H1 (cell line): ENCODE results near the gene PIK3CG. TPM values are rescaled to one million over a fixed set of nuclear protein-coding genes. Genes with fewer than 3 reads are reported as not detected.
"Not testable (repeated sequence)": the region's sequence is repeated elsewhere in the genome, so short reads cannot be mapped to it uniquely, and the experiment has no call there.

Experiments used
- CTCF ChIA-PET: fragments of 300-600 bp; sonication (Branson Sonifier 250); formaldehyde crosslinking; loops from one replicate; lab custom pipeline; 2021; ENCODE audit not compliant: partially characterized antibody; lab: Charles Lee
- POLR2A ChIA-PET: fragments of 300-600 bp; sonication (Branson Sonifier 250); formaldehyde crosslinking; loops from one replicate; lab custom pipeline; 2021; ENCODE audit warnings: inconsistent platforms; ENCODE audit not compliant: partially characterized antibody; lab: Charles Lee
- DNase-seq, 2 experiments: peaks; one replicate each; pipeline versions ENCODE4 v3.0.0 to v3.0.0-alpha.2; 2010 to 2022; ENCODE audit warnings: low spot score in 2 of 2, low read depth in 1 of 2, mixed read lengths in 1 of 2
- FAIRE-seq: peaks from 2 replicates; lab custom pipeline; 2011; peaks lifted over from hg19 to GRCh38; lab: Jason Lieb, UNC
- H2AFZ ChIP-seq: 2 replicates; pipeline ENCODE4 v1.8.1; 2012; ENCODE audit warnings: low read length, inconsistent platforms
- H2AK5ac ChIP-seq: 2 replicates; pipeline ENCODE4 v1.6.1; 2013; ENCODE audit warnings: low read depth, low read length
- H2BK120ac ChIP-seq: replicated peaks from 2 replicates; pipeline ENCODE3; 2013; ENCODE audit warnings: low read depth, low read length, inconsistent platforms
- H2BK12ac ChIP-seq: 2 replicates; pipeline ENCODE4 v1.6.1; 2013; ENCODE audit warnings: low read depth, low read length
- H2BK15ac ChIP-seq: 2 replicates; pipeline ENCODE4 v1.6.1; 2013; ENCODE audit warnings: low read length
- H2BK20ac ChIP-seq: 2 replicates; pipeline ENCODE4 v1.6.1; 2013; ENCODE audit warnings: low read length
- H2BK5ac ChIP-seq: 2 replicates; pipeline ENCODE4 v1.6.1; 2013; ENCODE audit warnings: low read depth, low read length
- H3K14ac ChIP-seq: 2 replicates; pipeline ENCODE4 v1.6.1; 2013; ENCODE audit warnings: inconsistent platforms; ENCODE audit not compliant: insufficient read length
- H3K18ac ChIP-seq: 2 replicates; pipeline ENCODE4 v1.6.1; 2013; ENCODE audit warnings: low read length; ENCODE audit errors: extremely low read depth
- H3K23ac ChIP-seq: 2 replicates; pipeline ENCODE4 v1.6.1; 2013; ENCODE audit warnings: inconsistent platforms; ENCODE audit not compliant: insufficient read length
- H3K23me2 ChIP-seq: 2 replicates; pipeline ENCODE4 v1.6.1; 2013; ENCODE audit warnings: low read depth, low read length
- H3K27ac ChIP-seq: 2 replicates; pipeline ENCODE4 v1.6.1; 2011; ENCODE audit warnings: low read depth, low read length, inconsistent platforms
- H3K27me3 ChIP-seq, 4 experiments: replicated peaks in 1 of 4; 1 replicate in 1 of 4; 2 replicates in 3 of 4; pipeline versions ENCODE4 v1.6.1 to v1.8.1; 2011 to 2013; ENCODE audit warnings: low read length in 3 of 4, mild to moderate bottlenecking in 3 of 4, inconsistent platforms in 2 of 4, mixed read lengths in 2 of 4, moderate library complexity in 1 of 4; ENCODE audit not compliant: control insufficient read depth in 3 of 4, insufficient read depth in 3 of 4; ENCODE audit errors: extremely low read depth in 1 of 4
- H3K36me3 ChIP-seq, 4 experiments: 2 replicates each; pipeline versions ENCODE4 v1.6.1 to v1.8.1; 2011 to 2013; ENCODE audit warnings: mild to moderate bottlenecking in 4 of 4, low read length in 3 of 4, moderate library complexity in 2 of 4, control low read depth in 1 of 4, inconsistent platforms in 1 of 4; ENCODE audit not compliant: insufficient read depth in 4 of 4, control insufficient read depth in 2 of 4
- H3K4ac ChIP-seq: replicated peaks from 2 replicates; pipeline ENCODE3; 2013; ENCODE audit warnings: low read length, low read depth, mixed read lengths, inconsistent platforms; ENCODE audit not compliant: insufficient read length
- H3K4me1 ChIP-seq, 4 experiments: replicated peaks in 1 of 4; 1 replicate in 1 of 4; 2 replicates in 3 of 4; pipeline versions ENCODE4 v1.6.1 to v1.8.1; 2011 to 2013; ENCODE audit warnings: low read length in 3 of 4, inconsistent platforms in 2 of 4, mixed read lengths in 1 of 4; ENCODE audit not compliant: insufficient read depth in 4 of 4, control insufficient read depth in 3 of 4
- H3K4me2 ChIP-seq, 2 experiments: 2 replicates each; pipeline versions ENCODE4 v1.6.1 to v1.8.1; 2011 to 2013; ENCODE audit warnings: low read depth in 2 of 2, low read length in 2 of 2, control low read depth in 1 of 2, inconsistent platforms in 1 of 2, mild to moderate bottlenecking in 1 of 2; ENCODE audit not compliant: insufficient read depth in 1 of 2
- H3K4me3 ChIP-seq, 4 experiments: fragments of 200-600, 300-600 bp in 1 of 4; sonication (generic), shearing (Covaris generic), sonication (Bioruptor Twin) in 1 of 4; 2 replicates each; pipeline versions ENCODE4 v1.5.1 to v1.8.1; 2011 to 2016; ENCODE audit warnings: low read length in 4 of 4, low read depth in 3 of 4, control low read depth in 2 of 4, inconsistent platforms in 2 of 4, mild to moderate bottlenecking in 2 of 4, mixed read lengths in 1 of 4, moderate library complexity in 1 of 4; ENCODE audit not compliant: insufficient read depth in 2 of 4; ENCODE audit errors: extremely low read depth in 1 of 4
- H3K56ac ChIP-seq: replicated peaks from 2 replicates; pipeline ENCODE3; 2013; ENCODE audit warnings: low read depth, mild to moderate bottlenecking, mixed read lengths, low read length, inconsistent platforms; ENCODE audit not compliant: insufficient read length
- H3K79me1 ChIP-seq: 2 replicates; pipeline ENCODE4 v1.6.1; 2013; ENCODE audit warnings: low read depth, low read length, control low read depth
- H3K79me2 ChIP-seq, 2 experiments: 2 replicates each; pipeline versions ENCODE4 v1.6.1 to v1.8.1; 2012 to 2013; ENCODE audit warnings: low read length in 2 of 2, mild to moderate bottlenecking in 2 of 2, inconsistent platforms in 1 of 2; ENCODE audit not compliant: insufficient read depth in 2 of 2, control insufficient read depth in 1 of 2
- H3K9ac ChIP-seq, 4 experiments: replicated peaks in 1 of 4; 1 replicate in 1 of 4; 2 replicates in 3 of 4; pipeline versions ENCODE4 v1.6.1 to v1.8.1; 2011 to 2013; ENCODE audit warnings: low read depth in 3 of 4, low read length in 3 of 4, control low read depth in 2 of 4, mild to moderate bottlenecking in 2 of 4, moderate library complexity in 2 of 4, inconsistent platforms in 1 of 4; ENCODE audit errors: extremely low read depth in 1 of 4
- H3K9me3 ChIP-seq, 2 experiments: 2 replicates each; pipeline versions ENCODE4 v1.6.1 to v1.8.1; 2012 to 2013; ENCODE audit warnings: mild to moderate bottlenecking in 2 of 2, moderate library complexity in 2 of 2, control low read depth in 1 of 2, inconsistent platforms in 1 of 2, low read depth in 1 of 2, low read length in 1 of 2, mixed read lengths in 1 of 2; ENCODE audit not compliant: insufficient read depth in 2 of 2
- H4K20me1 ChIP-seq, 2 experiments: replicated peaks in 1 of 2; 2 replicates each; pipeline versions ENCODE3 to v1.8.1; 2011 to 2013; ENCODE audit warnings: inconsistent platforms in 2 of 2, low read length in 2 of 2, mild to moderate bottlenecking in 1 of 2; ENCODE audit not compliant: insufficient read depth in 2 of 2, control insufficient read depth in 1 of 2
- H4K5ac ChIP-seq: 2 replicates; pipeline ENCODE4 v1.6.1; 2013; ENCODE audit warnings: low read length, low read depth, mixed read lengths, inconsistent platforms; ENCODE audit not compliant: insufficient read length
- H4K8ac ChIP-seq: 2 replicates; pipeline ENCODE4 v1.8.0; 2013; ENCODE audit warnings: mild to moderate bottlenecking, moderate library complexity, low read length, inconsistent platforms; ENCODE audit not compliant: insufficient read depth; ENCODE audit errors: extremely low read depth
- H4K91ac ChIP-seq: replicated peaks from 2 replicates; pipeline ENCODE3; 2013; ENCODE audit warnings: low read length, mixed read lengths, inconsistent platforms; ENCODE audit not compliant: insufficient read length
- WGBS, 2 experiments: shearing (Covaris generic) in 1 of 2; methylation state at CpG; one replicate each; pipeline versions ENCODE4 v1.1.6 to v1.1.7; 2013 to 2015; ENCODE audit warnings: low lambda C conversion rate in 2 of 2, mixed read lengths in 2 of 2, inconsistent platforms in 1 of 2, low coverage in 1 of 2, missing lambda C conversion rate in 1 of 2; ENCODE audit not compliant: insufficient replicate concordance in 2 of 2, insufficient coverage in 1 of 2, insufficient read length in 1 of 2; ENCODE audit errors: extremely low coverage in 1 of 2, missing lambda C conversion rate in 1 of 2; 5-methylcytosine and 5-hydroxymethylcytosine counted together
- polyA plus RNA-seq, 7 experiments: library from polyadenylated mRNA; depleted of rRNA in 3 of 7; stranded (reverse) in 5 of 7; unstranded in 2 of 7; fragments of >200 nt in 5 of 7; fragments of 200-250 nt in 2 of 7; gene quantifications; 1 replicate in 5 of 7; 2 replicates in 1 of 7; 4 replicates in 1 of 7; pipeline versions ENCODE4 v1.2.1 to v1.2.3, GENCODE V29; 2011 to 2013; ENCODE audit warnings: missing spikeins in 2 of 7, mixed read lengths in 2 of 7
- total RNA-seq: library from RNA; stranded (reverse); fragmentation: NEBNext Ultra II Directional; extraction: Animal tissue kit (Norgen Biotek cat#: 25700); gene quantifications from 2 replicates; pipeline ENCODE4 v1.2.1, GENCODE V29; 2021

The PIK3CG gene
- total and polyA plus RNA-seq, 2 of the 8 experiments (the other 6 are each of a cell fraction or from before 2014, with no cell fraction given): not detected

DNA sequence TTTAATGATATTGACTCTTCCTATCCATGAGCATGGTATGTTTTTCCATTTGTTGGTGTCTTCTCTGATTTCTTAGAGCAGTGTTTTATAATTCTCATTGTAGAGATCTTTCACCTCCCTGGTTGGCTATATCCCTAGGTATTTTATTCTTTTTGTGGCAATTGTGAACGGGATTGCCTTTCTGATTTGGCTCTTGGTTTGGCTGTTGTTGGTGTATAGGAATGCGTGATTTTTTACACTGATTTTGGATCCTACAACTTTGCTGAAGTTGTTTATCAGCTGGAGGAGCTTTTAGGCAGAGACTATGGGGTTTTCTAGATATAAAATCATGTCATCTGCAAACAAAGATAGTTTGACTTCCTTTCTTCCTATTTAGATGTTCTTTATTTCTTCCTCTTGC, 33.9 kb downstream of the PIK3CG start:
- FAIRE-seq, H2BK120ac ChIP-seq, H3K9ac ChIP-seq, H2BK12ac ChIP-seq, H3K14ac ChIP-seq, H3K79me1 ChIP-seq, H3K36me3 ChIP-seq, H4K20me1 ChIP-seq, H4K8ac ChIP-seq, H3K4me3 ChIP-seq, H4K91ac ChIP-seq, H2BK5ac ChIP-seq, H3K4me1 ChIP-seq, H3K27me3 ChIP-seq, H3K79me2 ChIP-seq, H4K5ac ChIP-seq, H3K23me2 ChIP-seq, H2BK15ac ChIP-seq, H3K18ac ChIP-seq, H3K56ac ChIP-seq, H2AFZ ChIP-seq, H3K27ac ChIP-seq, H3K4ac ChIP-seq, POLR2A ChIA-PET, H3K9me3 ChIP-seq, H3K23ac ChIP-seq, H2AK5ac ChIP-seq, H3K4me2 ChIP-seq, H2BK20ac ChIP-seq, DNase-seq: not testable (repeated sequence)
- WGBS, 2 experiments: 91% methylated on average over 2 of the region's 2 CpGs; no CpG with 5 or more reads in 1 of the 2 experiments
- CTCF ChIA-PET: interaction anchor here (1.0 kb wide), 1 partner anchor 18 kb away, joined by 3 read pairs; no protein-coding TSS in a partner anchor
